ENCODE measurements around the gene RAB11FIP4. TPM values are rescaled to one million over a fixed set of nuclear protein-coding genes. Genes with fewer than 3 reads are reported as not detected.

Gene RAB11FIP4
- total and polyA plus RNA-seq, 2 donors (not counting 1 experiment from before 2014, with no cell fraction given) = 17.0 to 70.5 TPM

DNA sequence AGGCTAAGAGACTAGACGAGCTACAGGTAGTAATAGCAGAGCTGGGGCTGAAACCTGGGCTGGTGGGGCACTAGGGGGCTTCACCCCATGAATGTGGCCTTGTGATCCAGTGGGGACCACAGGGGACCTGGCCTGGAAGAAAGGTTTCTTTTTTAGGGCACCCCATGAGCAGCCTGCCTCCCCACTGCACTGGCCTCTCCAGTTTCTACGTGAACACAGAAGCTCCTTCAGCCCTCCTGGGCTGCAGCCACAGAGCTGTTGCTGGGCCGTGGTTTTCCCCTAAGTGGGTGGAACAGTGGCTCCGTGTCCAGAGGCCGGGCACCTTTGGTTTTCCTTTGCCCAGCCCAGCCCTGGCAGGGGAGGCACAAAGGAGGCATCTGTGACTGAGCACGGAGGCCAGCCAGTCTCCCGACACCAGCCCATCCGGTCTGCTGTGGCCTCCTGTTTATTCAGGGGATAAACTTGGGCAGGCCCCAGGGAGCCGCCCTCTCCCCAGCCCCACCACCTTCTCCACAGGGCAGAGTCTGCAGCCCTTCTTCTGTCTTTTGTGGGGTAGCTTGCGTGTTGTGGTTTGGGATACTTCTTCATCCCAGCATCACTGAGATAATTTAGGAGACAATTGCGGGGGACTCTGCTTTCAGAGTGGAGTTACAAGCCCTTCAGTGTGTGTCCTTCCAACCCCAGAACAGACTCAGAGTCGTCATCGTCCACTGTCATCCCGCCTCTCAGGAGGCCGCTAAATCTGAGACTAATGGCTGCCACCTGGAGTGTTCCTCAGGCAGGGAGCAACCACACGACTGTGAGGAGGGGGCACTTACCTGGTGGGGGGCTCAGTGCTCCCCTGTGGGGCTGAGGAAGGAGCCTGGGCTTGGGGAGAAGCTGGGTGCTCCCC lies 85.3 kb downstream of the RAB11FIP4 start:
- ChIA-PET POLR2A (no interaction called here), CTCF (no interaction called here)
- H3K4me1 ChIP-seq (ENCODE audit: control insufficient read depth in 2 of 2, insufficient read depth in 2 of 2, low read length in 2 of 2) = no peaks in the 10 kb centered on the region
- no peak overlapping the region for H3K9ac ChIP-seq (ENCODE audit: low read length)
- no peak for ATAC-seq (ENCODE audit: low read depth)
- no peaks in the 10 kb centered on the region for H3K79me2 ChIP-seq (ENCODE audit: control insufficient read depth, insufficient read depth, low read length)
- no peak overlapping the region for H3K27ac Mint-ChIP-seq
- intact Hi-C loops (cut with micrococcal nuclease) = loop anchor here (5.0 kb wide), 1 partner anchor 34 kb away; no protein-coding TSS in a partner anchor
- H3K9me3 Mint-ChIP-seq (ENCODE audit: insufficient read depth) = no peaks in the 10 kb centered on the region
- no peak for TF ChIP-seq EZH2 (IDR thresholded peaks at IDR 0.05; ENCODE audit: borderline replicate concordance, insufficient read depth, low read depth, low read length, poor library complexity, severe bottlenecking)
- TF ChIP-seq, protein P1, sequence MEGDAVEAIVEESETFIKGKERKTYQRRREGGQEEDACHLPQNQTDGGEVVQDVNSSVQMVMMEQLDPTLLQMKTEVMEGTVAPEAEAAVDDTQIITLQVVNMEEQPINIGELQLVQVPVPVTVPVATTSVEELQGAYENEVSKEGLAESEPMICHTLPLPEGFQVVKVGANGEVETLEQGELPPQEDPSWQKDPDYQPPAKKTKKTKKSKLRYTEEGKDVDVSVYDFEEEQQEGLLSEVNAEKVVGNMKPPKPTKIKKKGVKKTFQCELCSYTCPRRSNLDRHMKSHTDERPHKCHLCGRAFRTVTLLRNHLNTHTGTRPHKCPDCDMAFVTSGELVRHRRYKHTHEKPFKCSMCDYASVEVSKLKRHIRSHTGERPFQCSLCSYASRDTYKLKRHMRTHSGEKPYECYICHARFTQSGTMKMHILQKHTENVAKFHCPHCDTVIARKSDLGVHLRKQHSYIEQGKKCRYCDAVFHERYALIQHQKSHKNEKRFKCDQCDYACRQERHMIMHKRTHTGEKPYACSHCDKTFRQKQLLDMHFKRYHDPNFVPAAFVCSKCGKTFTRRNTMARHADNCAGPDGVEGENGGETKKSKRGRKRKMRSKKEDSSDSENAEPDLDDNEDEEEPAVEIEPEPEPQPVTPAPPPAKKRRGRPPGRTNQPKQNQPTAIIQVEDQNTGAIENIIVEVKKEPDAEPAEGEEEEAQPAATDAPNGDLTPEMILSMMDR (IDR thresholded peaks at IDR 0.05) = no peak
- H3K4me3 ChIP-seq (ENCODE audit: control extremely low read depth in 1 of 5, extremely low read depth in 1 of 5, insufficient read depth in 1 of 5, low read depth in 2 of 5, low read length in 4 of 5) = no peak overlapping the region
- H3K4me1 Mint-ChIP-seq = no peaks in the 10 kb centered on the region
- H3K27me3 Mint-ChIP-seq = no peaks in the 10 kb centered on the region
- no peaks in the 10 kb centered on the region for H4K20me1 ChIP-seq (ENCODE audit: control insufficient read depth, insufficient read depth, low read length, poor library complexity, severe bottlenecking)
- no peak overlapping the region for H2AFZ ChIP-seq (ENCODE audit: insufficient read depth, low read depth, low read length, poor library complexity, severe bottlenecking)
- no peak overlapping the region for H3K4me3 Mint-ChIP-seq
- no peak for DNase-seq
- H3K36me3 ChIP-seq (replicated peaks in 1 of 2; ENCODE audit: control extremely low read depth in 1 of 2, control insufficient read depth in 1 of 2, extremely low read depth in 1 of 2, insufficient read depth in 2 of 2, low read length in 1 of 2) = no peaks in the 10 kb centered on the region
- 88% methylated on average over 11 of the region's 16 CpGs for WGBS (ENCODE audit: insufficient coverage)
- no peak overlapping the region for H3K27ac ChIP-seq (ENCODE audit: low read length in 2 of 2)
- no peak overlapping the region for H3K4me2 ChIP-seq (replicated peaks; ENCODE audit: low read depth, low read length, poor library complexity, severe bottlenecking)
- no peaks in the 10 kb centered on the region for H3K9me3 ChIP-seq (ENCODE audit: control extremely low read depth in 1 of 3, control insufficient read depth in 2 of 3, insufficient read depth in 1 of 3, low read length in 2 of 3)
- no peaks in the 10 kb centered on the region for H3K27me3 ChIP-seq (replicated peaks in 1 of 4; ENCODE audit: control extremely low read depth in 1 of 4, control insufficient read depth in 3 of 4, insufficient read depth in 4 of 4, low read length in 3 of 4)

- H3K27me3 ChIP-seq (replicated peaks in 1 of 4; ENCODE audit: control extremely low read depth in 1 of 4, control insufficient read depth in 3 of 4, insufficient read depth in 4 of 4, low read length in 3 of 4) = no peaks in the 10 kb centered on the region
- H3K4me1 ChIP-seq (ENCODE audit: control insufficient read depth in 2 of 2, insufficient read depth in 2 of 2, low read length in 2 of 2) = no peaks in the 10 kb centered on the region
- no peaks in the 10 kb centered on the region for H3K79me2 ChIP-seq (ENCODE audit: control insufficient read depth, insufficient read depth, low read length)
- Mint-ChIP-seq H3K4me3 (no peak overlapping the region), H3K4me1 (no peaks in the 10 kb centered on the region), H3K9me3 (ENCODE audit: insufficient read depth) (no peaks in the 10 kb centered on the region), H3K27ac (no peak overlapping the region), H3K27me3 (no peaks in the 10 kb centered on the region)
- CTCF ChIA-PET = no interaction called here
- H4K20me1 ChIP-seq (ENCODE audit: control insufficient read depth, insufficient read depth, low read length, poor library complexity, severe bottlenecking) = no peaks in the 10 kb centered on the region
- 95% methylated on average over 8 of the region's 14 CpGs for WGBS (ENCODE audit: insufficient coverage)
- H3K9ac ChIP-seq (ENCODE audit: low read length) = no peak overlapping the region
- H3K4me3 ChIP-seq (ENCODE audit: control extremely low read depth in 1 of 5, extremely low read depth in 1 of 5, insufficient read depth in 1 of 5, low read depth in 2 of 5, low read length in 4 of 5) = no peak overlapping the region
- POLR2A ChIA-PET = no interaction called here
- no peak overlapping the region for H3K27ac ChIP-seq (ENCODE audit: low read length in 2 of 2)
- H2AFZ ChIP-seq (ENCODE audit: insufficient read depth, low read depth, low read length, poor library complexity, severe bottlenecking) = no peak overlapping the region
- ATAC-seq (ENCODE audit: low read depth) (no peak), DNase-seq (no peak)
- no peaks in the 10 kb centered on the region for H3K9me3 ChIP-seq (ENCODE audit: control extremely low read depth in 1 of 3, control insufficient read depth in 2 of 3, insufficient read depth in 1 of 3, low read length in 2 of 3)
- H3K36me3 ChIP-seq (replicated peaks in 1 of 2; ENCODE audit: control extremely low read depth in 1 of 2, control insufficient read depth in 1 of 2, extremely low read depth in 1 of 2, insufficient read depth in 2 of 2, low read length in 1 of 2) = no peaks in the 10 kb centered on the region
- intact Hi-C loops (cut with micrococcal nuclease) = loop anchor here (5.0 kb wide), 1 partner anchor 35 kb away; no protein-coding TSS in a partner anchor
- TF ChIP-seq, protein P1 (IDR thresholded peaks at IDR 0.05) = no peak
- no peak for TF ChIP-seq EZH2 (IDR thresholded peaks at IDR 0.05; ENCODE audit: borderline replicate concordance, insufficient read depth, low read depth, low read length, poor library complexity, severe bottlenecking)
- H3K4me2 ChIP-seq (replicated peaks; ENCODE audit: low read depth, low read length, poor library complexity, severe bottlenecking) = no peak overlapping the region
These were observed 86.1 kb downstream of the RAB11FIP4 start for GRCh38 chr17:31477417-31478055.
